ENCODE results near the gene TSPAN14.

Gene TSPAN14

GRCh38 chr10:80520661-80521470 is 66.8 kb downstream of the TSPAN14 start:
- no peak for TF ChIP-seq CTCF (IDR thresholded peaks at IDR 0.05)

GRCh38 chr10:80522756-80523363 is 68.8 kb downstream of the TSPAN14 start:
- TF ChIP-seq CTCF (IDR thresholded peaks at IDR 0.05) = no peak

- TF ChIP-seq CTCF (IDR thresholded peaks at IDR 0.05) = no peak
Observed at GRCh38 chr10:80523773-80524172, 69.7 kb downstream of the TSPAN14 start.

GRCh38 chr10:80524190-80524909 is 70.2 kb downstream of the TSPAN14 start:
- no peak for TF ChIP-seq CTCF (IDR thresholded peaks at IDR 0.05)

- TF ChIP-seq CTCF (IDR thresholded peaks at IDR 0.05) = no peak
Observed at GRCh38 chr10:80526218-80526617, 72.1 kb downstream of the TSPAN14 start.

GRCh38 chr10:80526742-80527141 is 72.6 kb downstream of the TSPAN14 start:
- no peak for TF ChIP-seq CTCF (IDR thresholded peaks at IDR 0.05)

GRCh38 chr10:80528185-80528700 is 74.1 kb downstream of the TSPAN14 start:
- TF ChIP-seq CTCF (IDR thresholded peaks at IDR 0.05) = no peak
